ENCODE data around the gene DLG2.

GRCh38 chr11:83768489-83768888 lies 1858.7 kb downstream of the DLG2 start:
- TF ChIP-seq CTCF (IDR thresholded peaks at IDR 0.05) (no peak), POLR2A (IDR thresholded peaks at IDR 0.05) (no peak), EP300 (IDR thresholded peaks at IDR 0.05) (no peak)

All from ovary (tissue), 3 donors.